GM23338 (cell line): Measurements from ENCODE around the gene CLSTN1. TPM values are rescaled to one million over a fixed set of nuclear protein-coding genes. Genes with fewer than 3 reads are reported as not detected.

Experiments
- ATAC-seq: fragments of 200-7000 bp; cut with Tn5 transposase; 3 replicates; pipeline ENCODE4 v1.9.1; 2020
- DNase-seq: peaks from one replicate; pipeline ENCODE4 v3.0.0-alpha.2; 2015; ENCODE audit warnings: low spot score
- H2AFZ ChIP-seq: fragments of 200-600 bp; sonication (generic); 2 replicates; pipeline ENCODE4 v1.8.0; 2016; ENCODE audit warnings: antibody characterized with exemption, mild to moderate bottlenecking, moderate library complexity
- H3F3A ChIP-seq: fragments of 200-600 bp; sonication (generic); replicated peaks from 2 replicates; pipeline ENCODE4 v1.8.0; 2017; ENCODE audit warnings: antibody characterized with exemption, mixed run types, low read depth
- H3K27ac ChIP-seq: fragments of 200-600 bp; sonication (generic); 2 replicates; pipeline ENCODE4 v1.6.1; 2016; ENCODE audit warnings: low read depth
- H3K27me3 ChIP-seq: fragments of 200-600 bp; sonication (generic); 2 replicates; pipeline ENCODE4 v1.8.0; 2016; ENCODE audit warnings: mild to moderate bottlenecking, mixed run types, moderate library complexity; ENCODE audit not compliant: insufficient read depth
- H3K36me3 ChIP-seq: fragments of 200-600 bp; sonication (generic); 2 replicates; pipeline ENCODE4 v1.8.0; 2016; ENCODE audit warnings: mild to moderate bottlenecking; ENCODE audit not compliant: insufficient read depth
- H3K4me1 ChIP-seq: fragments of 200-600 bp; sonication (generic); 2 replicates; pipeline ENCODE4 v1.8.0; 2016; ENCODE audit warnings: mild to moderate bottlenecking, moderate library complexity; ENCODE audit not compliant: insufficient read depth
- H3K4me2 ChIP-seq: fragments of 200-600 bp; sonication (generic); 2 replicates; pipeline ENCODE4 v1.7.1; 2017; ENCODE audit warnings: mixed run types
- H3K4me3 ChIP-seq: fragments of 200-600 bp; sonication (generic); 2 replicates; pipeline ENCODE4 v1.6.1; 2016; ENCODE audit warnings: mixed run types
- H3K79me2 ChIP-seq: fragments of 200-600 bp; sonication (generic); replicated peaks from 2 replicates; pipeline ENCODE4 v1.8.0; 2017; ENCODE audit warnings: mild to moderate bottlenecking; ENCODE audit not compliant: insufficient read depth
- H3K9me2 ChIP-seq: fragments of 200-600 bp; sonication (generic); 2 replicates; pipeline ENCODE4 v1.8.0; 2017; ENCODE audit not compliant: insufficient read depth
- H4K20me1 ChIP-seq: fragments of 200-600 bp; sonication (generic); replicated peaks from 2 replicates; pipeline ENCODE4 v1.8.0; 2017; ENCODE audit warnings: mild to moderate bottlenecking; ENCODE audit not compliant: insufficient read depth
- H3K27ac Mint-ChIP-seq: 2 replicates; pipeline ENCODE4 v1.8.0; 2020; ENCODE audit warnings: inconsistent platforms, mild to moderate bottlenecking, moderate library complexity, mixed read lengths
- H3K27me3 Mint-ChIP-seq: 3 replicates; pipeline ENCODE4 v1.8.0; 2022; ENCODE audit warnings: low read depth, mild to moderate bottlenecking, moderate library complexity, mixed read lengths, inconsistent platforms; ENCODE audit not compliant: insufficient read depth, poor library complexity
- H3K36me3 Mint-ChIP-seq: 3 replicates; pipeline ENCODE4 v1.8.0; 2021; ENCODE audit warnings: low read depth, mild to moderate bottlenecking, inconsistent platforms, moderate library complexity, mixed read lengths
- H3K4me1 Mint-ChIP-seq: 3 replicates; pipeline ENCODE4 v1.8.0; 2020; ENCODE audit warnings: mild to moderate bottlenecking, inconsistent platforms, mixed read lengths
- H3K4me3 Mint-ChIP-seq: 3 replicates; pipeline ENCODE4 v1.8.0; 2021; ENCODE audit warnings: moderate library complexity, mild to moderate bottlenecking, inconsistent platforms, mixed read lengths
- H3K9me3 Mint-ChIP-seq: 3 replicates; pipeline ENCODE4 v1.8.0; 2020; ENCODE audit warnings: moderate library complexity, mild to moderate bottlenecking, inconsistent platforms, mixed read lengths
- CREB1 ChIP-seq: fragments of 250-450 bp; sonication (Bioruptor Pico); IDR thresholded peaks from 2 replicates; pipeline ENCODE4 v1.5.0; 2020; ENCODE audit warnings: low read depth, mild to moderate bottlenecking, moderate library complexity
- EZH2phosphoT487 ChIP-seq: fragments of 200-600 bp; sonication (generic); IDR thresholded peaks from one replicate; pipeline ENCODE4 v1.8.1; 2018; ENCODE audit warnings: antibody characterized with exemption; ENCODE audit not compliant: unreplicated experiment
- JUNB ChIP-seq: IDR thresholded peaks from one replicate; pipeline ENCODE4 v1.6.1; 2016; ENCODE audit warnings: antibody characterized with exemption; ENCODE audit not compliant: unreplicated experiment
- NANOG ChIP-seq: IDR thresholded peaks from 2 replicates; pipeline ENCODE4 v1.6.1; 2016; ENCODE audit warnings: antibody characterized with exemption, borderline replicate concordance
- POLR2AphosphoS5 ChIP-seq: IDR thresholded peaks from 2 replicates; pipeline ENCODE4 v1.6.1; 2016; ENCODE audit warnings: antibody characterized with exemption, low read depth
- ZNF114 ChIP-seq: fragments of 250-450 bp; sonication (Bioruptor Pico); IDR thresholded peaks from 2 replicates; pipeline ENCODE4 v1.5.0; 2020; ENCODE audit warnings: mild to moderate bottlenecking, moderate library complexity
- ZNF331 ChIP-seq: fragments of 250-450 bp; sonication (Bioruptor Pico); IDR thresholded peaks from 2 replicates; pipeline ENCODE4 v1.5.0; 2020; ENCODE audit warnings: low read depth, mild to moderate bottlenecking, moderate library complexity
- polyA plus RNA-seq: library from polyadenylated mRNA; unstranded; fragments of >200 nt; fragmentation: Nextera tagmentation; extraction: Ambion mirVana; gene quantifications from 2 replicates; pipeline ENCODE4 v1.2.1, GENCODE V29; 2016
- total RNA-seq: library from RNA; depleted of rRNA; stranded (reverse); fragments of >200 nt; shearing (Covaris generic); gene quantifications from 2 replicates; pipeline ENCODE4 v1.2.3, GENCODE V29; 2014
- TF ChIP-seq, protein P1 (sequence below): IDR thresholded peaks from 2 replicates; pipeline ENCODE4 v1.6.1; 2016; ENCODE audit warnings: antibody characterized with exemption
- TF ChIP-seq, protein P2 (sequence below): IDR thresholded peaks from one replicate; pipeline ENCODE4 v1.6.1; 2018; ENCODE audit warnings: antibody characterized with exemption; ENCODE audit not compliant: unreplicated experiment

The CLSTN1 gene
- total and polyA plus RNA-seq, 2 experiments from 2014 or later = 38.5 to 66.2 TPM

DNA sequence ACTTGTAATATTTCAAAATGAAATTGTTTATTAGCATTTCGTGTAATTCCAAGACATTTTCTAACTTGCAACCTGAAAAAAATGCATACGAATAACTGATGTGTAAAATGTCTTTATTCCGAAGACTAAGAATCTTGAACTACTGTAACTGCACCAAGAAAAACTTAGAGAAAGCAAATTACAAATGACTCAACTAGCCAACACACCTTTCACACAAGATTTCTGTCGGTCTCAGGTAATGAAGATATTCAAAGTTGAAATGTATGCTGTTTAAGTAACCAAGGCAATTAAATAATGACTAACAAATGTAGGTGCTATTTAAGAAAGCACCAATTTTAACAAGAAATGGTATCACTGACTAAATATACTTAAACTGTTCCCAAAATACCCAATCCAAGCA is 2.1 kb downstream of the CLSTN1 start (continued):
- TF ChIP-seq POLR2AphosphoS5 (no peak), NANOG (no peak)

DNA sequence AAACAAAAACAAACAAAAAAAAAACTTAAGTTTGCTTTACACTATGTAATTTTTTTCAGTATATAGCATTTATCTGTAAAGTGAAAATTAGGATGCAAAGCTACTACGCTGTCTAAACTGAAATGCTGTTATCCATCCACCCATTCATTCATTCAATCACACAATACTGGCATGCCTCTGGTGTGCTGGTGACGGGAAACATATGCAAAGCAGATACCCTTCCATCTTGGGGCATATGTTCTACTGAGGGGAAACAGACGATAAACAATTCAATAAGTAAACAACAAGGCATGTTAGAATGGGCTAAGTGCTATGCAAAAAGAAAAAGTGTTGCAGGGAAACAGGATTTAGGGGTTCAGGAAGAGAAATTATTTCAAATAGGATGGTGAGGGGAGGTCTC is 3.2 kb downstream of the CLSTN1 start:
- H3K4me1 Mint-ChIP-seq = peaks cover 39% of the 10 kb centered on the region
- Histone ChIP-seq H3F3A (0 out of 2 replicates have a peak, but pooled peaks cover 11% of the 10 kb centered on the region), H3K27me3 (peaks cover 30% of the 10 kb centered on the region), H3K79me2 (peaks cover 76% of the 10 kb centered on the region), H3K4me1 (peaks cover 29% of the 10 kb centered on the region), H4K20me1 (peaks cover 50% of the 10 kb centered on the region), H3K4me2 (peak overlapping the region; percentile 19; the same call in 1 of the 2 replicates), H3K9me2 (no peaks in the 10 kb centered on the region), H2AFZ (no peak overlapping the region), H3K27ac (peak overlapping the region; percentile 12; the same call in 1 of the 2 replicates), H3K36me3 (no peaks in the 10 kb centered on the region), H3K4me3 (no peak overlapping the region)
- no peak for DNase-seq
- peaks cover 4% of the 10 kb centered on the region; the same call in 1 of the 3 replicates for H3K36me3 Mint-ChIP-seq
- no peaks in the 10 kb centered on the region for H3K9me3 Mint-ChIP-seq
- peaks cover 19% of the 10 kb centered on the region for H3K27me3 Mint-ChIP-seq
- TF ChIP-seq, protein P1, sequence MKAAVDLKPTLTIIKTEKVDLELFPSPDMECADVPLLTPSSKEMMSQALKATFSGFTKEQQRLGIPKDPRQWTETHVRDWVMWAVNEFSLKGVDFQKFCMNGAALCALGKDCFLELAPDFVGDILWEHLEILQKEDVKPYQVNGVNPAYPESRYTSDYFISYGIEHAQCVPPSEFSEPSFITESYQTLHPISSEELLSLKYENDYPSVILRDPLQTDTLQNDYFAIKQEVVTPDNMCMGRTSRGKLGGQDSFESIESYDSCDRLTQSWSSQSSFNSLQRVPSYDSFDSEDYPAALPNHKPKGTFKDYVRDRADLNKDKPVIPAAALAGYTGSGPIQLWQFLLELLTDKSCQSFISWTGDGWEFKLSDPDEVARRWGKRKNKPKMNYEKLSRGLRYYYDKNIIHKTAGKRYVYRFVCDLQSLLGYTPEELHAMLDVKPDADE = no peak
- no peak for TF ChIP-seq ZNF331
- no peak for TF ChIP-seq JUNB
- no peak for TF ChIP-seq EZH2phosphoT487
- TF ChIP-seq ZNF114 (CRISPR knock-in tag) = no peak
- TF ChIP-seq, protein P2, sequence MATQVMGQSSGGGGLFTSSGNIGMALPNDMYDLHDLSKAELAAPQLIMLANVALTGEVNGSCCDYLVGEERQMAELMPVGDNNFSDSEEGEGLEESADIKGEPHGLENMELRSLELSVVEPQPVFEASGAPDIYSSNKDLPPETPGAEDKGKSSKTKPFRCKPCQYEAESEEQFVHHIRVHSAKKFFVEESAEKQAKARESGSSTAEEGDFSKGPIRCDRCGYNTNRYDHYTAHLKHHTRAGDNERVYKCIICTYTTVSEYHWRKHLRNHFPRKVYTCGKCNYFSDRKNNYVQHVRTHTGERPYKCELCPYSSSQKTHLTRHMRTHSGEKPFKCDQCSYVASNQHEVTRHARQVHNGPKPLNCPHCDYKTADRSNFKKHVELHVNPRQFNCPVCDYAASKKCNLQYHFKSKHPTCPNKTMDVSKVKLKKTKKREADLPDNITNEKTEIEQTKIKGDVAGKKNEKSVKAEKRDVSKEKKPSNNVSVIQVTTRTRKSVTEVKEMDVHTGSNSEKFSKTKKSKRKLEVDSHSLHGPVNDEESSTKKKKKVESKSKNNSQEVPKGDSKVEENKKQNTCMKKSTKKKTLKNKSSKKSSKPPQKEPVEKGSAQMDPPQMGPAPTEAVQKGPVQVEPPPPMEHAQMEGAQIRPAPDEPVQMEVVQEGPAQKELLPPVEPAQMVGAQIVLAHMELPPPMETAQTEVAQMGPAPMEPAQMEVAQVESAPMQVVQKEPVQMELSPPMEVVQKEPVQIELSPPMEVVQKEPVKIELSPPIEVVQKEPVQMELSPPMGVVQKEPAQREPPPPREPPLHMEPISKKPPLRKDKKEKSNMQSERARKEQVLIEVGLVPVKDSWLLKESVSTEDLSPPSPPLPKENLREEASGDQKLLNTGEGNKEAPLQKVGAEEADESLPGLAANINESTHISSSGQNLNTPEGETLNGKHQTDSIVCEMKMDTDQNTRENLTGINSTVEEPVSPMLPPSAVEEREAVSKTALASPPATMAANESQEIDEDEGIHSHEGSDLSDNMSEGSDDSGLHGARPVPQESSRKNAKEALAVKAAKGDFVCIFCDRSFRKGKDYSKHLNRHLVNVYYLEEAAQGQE = no peak
- no peak for TF ChIP-seq NANOG
- no peak overlapping the region for H3K4me3 Mint-ChIP-seq
- no peak for ATAC-seq
- no peak overlapping the region for H3K27ac Mint-ChIP-seq

DNA sequence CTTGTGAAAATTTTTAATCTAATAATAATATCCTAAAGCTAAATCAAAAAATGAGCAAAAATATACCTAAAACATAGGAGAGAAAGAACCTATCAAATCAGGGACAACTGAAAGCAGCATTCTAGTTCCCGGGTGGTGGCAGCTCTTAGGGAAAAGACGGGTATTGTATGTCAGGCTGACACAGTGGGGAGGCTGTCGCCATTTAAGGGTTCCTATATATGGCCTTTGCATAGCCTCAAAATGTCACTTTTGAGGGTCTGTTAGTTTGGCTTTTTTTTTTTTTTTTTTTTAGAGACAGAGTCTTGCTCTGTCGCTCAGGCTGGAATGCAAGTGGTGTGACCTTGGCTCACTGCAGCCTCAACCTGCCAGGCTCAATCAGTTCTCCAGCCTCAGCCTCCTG is 6.0 kb downstream of the CLSTN1 start:
- Mint-ChIP-seq H3K4me3 (no peak overlapping the region), H3K9me3 (no peaks in the 10 kb centered on the region), H3K27me3 (peaks cover 8% of the 10 kb centered on the region), H3K4me1 (peaks cover 32% of the 10 kb centered on the region), H3K36me3 (peaks cover 2% of the 10 kb centered on the region; the same call in 1 of the 3 replicates), H3K27ac (no peak overlapping the region)
- H2AFZ ChIP-seq = no peak overlapping the region
- no peak overlapping the region for H3K4me2 ChIP-seq
- H3K27ac ChIP-seq = peak overlapping the region; percentile 39; the same call in 1 of the 2 replicates
- no peak overlapping the region for H3K4me3 ChIP-seq
- ATAC-seq (peak; percentile 60), DNase-seq (no peak)
- H3K4me1 ChIP-seq = peaks cover 20% of the 10 kb centered on the region
- H3K79me2 ChIP-seq = peaks cover 100% of the 10 kb centered on the region
- H3F3A ChIP-seq = no peaks in the 10 kb centered on the region; the same call in 1 of the 2 replicates
- H3K36me3 ChIP-seq = no peaks in the 10 kb centered on the region
- H4K20me1 ChIP-seq = peaks cover 70% of the 10 kb centered on the region
- peaks cover 12% of the 10 kb centered on the region for H3K27me3 ChIP-seq
- H3K9me2 ChIP-seq = no peaks in the 10 kb centered on the region
- TF ChIP-seq ZNF114 (CRISPR knock-in tag) (no peak), EZH2phosphoT487 (no peak), CREB1 (CRISPR knock-in tag) (no peak), ZNF331 (no peak)
- TF ChIP-seq, protein P2 = no peak
